ENCODE data around the gene GLRA2.

DNA sequence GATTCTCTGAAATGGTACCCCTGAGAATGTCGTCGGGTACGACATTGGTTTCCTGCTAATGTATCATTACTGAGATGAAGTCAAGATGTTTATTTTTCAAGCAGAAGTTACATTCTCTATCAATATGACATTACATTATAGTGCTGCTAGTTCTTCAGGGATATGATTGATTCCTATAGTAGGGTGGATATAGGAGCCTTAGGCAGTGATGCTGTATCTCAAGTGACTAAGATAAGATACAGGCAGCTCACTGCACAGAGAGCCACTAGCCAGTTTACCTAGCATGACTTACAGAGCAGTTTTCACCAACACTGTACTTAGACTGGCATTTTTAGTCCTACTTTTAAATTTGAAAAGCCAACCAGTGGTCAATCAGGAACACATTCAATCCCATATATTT is 188.6 kb downstream of the GLRA2 start:
- TF ChIP-seq, protein P1, sequence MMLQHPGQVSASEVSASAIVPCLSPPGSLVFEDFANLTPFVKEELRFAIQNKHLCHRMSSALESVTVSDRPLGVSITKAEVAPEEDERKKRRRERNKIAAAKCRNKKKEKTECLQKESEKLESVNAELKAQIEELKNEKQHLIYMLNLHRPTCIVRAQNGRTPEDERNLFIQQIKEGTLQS (IDR thresholded peaks at IDR 0.05; ENCODE audit: borderline replicate concordance, extremely low read depth, low read depth, low read length): no peak
- TF ChIP-seq RCOR1 (conservative IDR thresholded peaks at IDR 0.05; ENCODE audit: low read depth, low read length): no peak
